ENCODE results near the gene FMNL1.
"Not testable (repeated sequence)": the region's sequence is repeated elsewhere in the genome, so short reads cannot be mapped to it uniquely, and the experiment has no call there.

FMNL1 gene

GRCh38 chr17:45236282-45236606, 14.6 kb downstream of the FMNL1 start:
- DNase-seq, result no peak

GRCh38 chr17:45237686-45238085, 16.0 kb downstream of the FMNL1 start:
- no peak for DNase-seq

GRCh38 chr17:45238155-45238774, 16.6 kb downstream of the FMNL1 start:
- no peak for DNase-seq

GRCh38 chr17:45240905-45241327, 19.2 kb downstream of the FMNL1 start:
- DNase-seq, result no peak

GRCh38 chr17:45241328-45242028, 19.8 kb downstream of the FMNL1 start:
- no peak for DNase-seq

GRCh38 chr17:45242029-45242414, 20.3 kb downstream of the FMNL1 start:
- DNase-seq, result no peak

- DNase-seq, result no peak
Measured at GRCh38 chr17:45243750-45244149, 22.1 kb downstream of the FMNL1 start.

GRCh38 chr17:45244725-45245656, 23.3 kb downstream of the FMNL1 start:
- DNase-seq, result no peak

- DNase-seq, result no peak
Measured at GRCh38 chr17:45246338-45246737, 24.7 kb downstream of the FMNL1 start.

GRCh38 chr17:45246861-45247428, 25.3 kb downstream of the FMNL1 start:
- no peak for DNase-seq

GRCh38 chr17:45247429-45248131, 25.9 kb downstream of the FMNL1 start:
- peak; percentile 97 for DNase-seq

- DNase-seq, result peak; percentile 84
Measured at GRCh38 chr17:45248132-45248957, 26.7 kb downstream of the FMNL1 start.

- no peak for DNase-seq
Measured at GRCh38 chr17:45251931-45252330, 30.2 kb downstream of the FMNL1 start.

GRCh38 chr17:45253237-45253636, 31.6 kb downstream of the FMNL1 start:
- DNase-seq, result not testable (repeated sequence)

- no peak for DNase-seq
Measured at GRCh38 chr17:45253879-45254278, 32.2 kb downstream of the FMNL1 start.

GRCh38 chr17:45255358-45255757, 33.7 kb downstream of the FMNL1 start:
- DNase-seq, result no peak

GRCh38 chr17:45256114-45256966, 34.7 kb downstream of the FMNL1 start:
- DNase-seq, result no peak

- no peak for DNase-seq
Measured at GRCh38 chr17:45257115-45257514, 35.4 kb downstream of the FMNL1 start.

GRCh38 chr17:45258981-45259380, 37.3 kb downstream of the FMNL1 start:
- no peak for DNase-seq

- DNase-seq, result no peak
Measured at GRCh38 chr17:45260204-45260783, 38.6 kb downstream of the FMNL1 start.
